ENCODE measurements around the gene CXCR2. TPM values are rescaled to one million over a fixed set of nuclear protein-coding genes. Genes with fewer than 3 reads are reported as not detected.

The CXCR2 gene
- total and polyA plus RNA-seq, 2 experiments from 2014 or later = 0.52 to 1.6 TPM

DNA sequence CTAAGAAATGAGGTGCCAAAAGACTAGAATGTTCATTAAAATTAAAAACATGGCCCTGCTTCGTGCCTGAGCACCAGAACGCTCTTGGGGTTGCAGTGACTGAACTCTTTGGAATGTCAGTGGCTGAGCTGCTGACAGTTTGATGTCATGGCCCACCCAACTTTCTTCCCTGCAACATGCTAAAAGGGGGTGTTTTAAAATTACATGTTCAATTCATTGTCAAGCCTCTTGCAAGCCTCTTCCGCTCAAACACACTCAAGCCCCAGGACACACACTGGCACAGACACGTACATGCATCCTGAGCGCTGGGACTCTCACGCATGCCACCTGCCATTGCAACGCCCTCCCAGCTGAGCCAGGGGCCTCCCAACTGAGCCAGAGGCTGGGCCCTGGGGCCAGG is 44.1 kb upstream of the CXCR2 start:
- no peak for ATAC-seq
- H3K27ac Mint-ChIP-seq = no peak overlapping the region

DNA sequence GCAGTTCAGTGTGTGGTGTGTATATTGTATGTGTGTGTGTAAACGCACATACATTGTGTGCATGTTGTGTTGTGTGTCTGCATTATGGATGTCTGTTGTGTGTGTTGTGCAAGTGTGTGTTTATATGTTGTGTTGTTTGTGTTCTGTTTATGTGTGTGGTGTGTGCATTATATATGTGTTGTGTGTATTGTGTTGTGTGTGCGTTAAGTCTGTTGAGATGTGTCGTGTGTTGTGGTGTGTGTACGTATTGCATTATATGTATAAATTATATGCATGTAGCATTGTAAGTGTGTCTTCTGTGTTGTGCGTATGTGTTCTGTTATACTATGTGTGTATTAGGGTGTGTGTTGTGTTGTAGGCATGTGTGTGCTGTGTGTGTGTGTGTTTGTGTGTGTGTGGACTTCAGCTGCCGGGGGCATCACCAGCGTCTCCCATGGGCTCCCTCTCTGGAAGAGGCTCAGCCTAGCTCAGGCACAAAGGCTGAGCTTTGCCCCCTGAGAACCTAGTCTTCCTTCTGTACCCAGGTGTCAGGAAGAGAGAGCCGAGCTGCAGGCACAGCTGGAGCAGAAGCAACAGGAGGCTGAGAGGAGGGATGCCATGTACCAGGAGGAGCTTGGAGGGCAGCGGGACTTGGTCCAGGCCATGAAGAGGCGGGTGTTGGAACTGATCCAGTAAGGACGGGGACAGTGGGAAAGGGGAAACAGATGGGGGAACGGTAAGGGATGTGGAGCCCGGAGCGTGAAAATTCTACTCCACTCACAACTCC is 43.1 kb upstream of the CXCR2 start:
- ATAC-seq (no peak), DNase-seq (ENCODE audit: low spot score) (no peak)
- Histone ChIP-seq H3K4me2 (no peak overlapping the region), H3K27ac (ENCODE audit: low read depth) (no peak overlapping the region), H3K4me3 (no peak overlapping the region), H3K79me2 (replicated peaks; ENCODE audit: insufficient read depth) (no peaks in the 10 kb centered on the region), H4K20me1 (replicated peaks; ENCODE audit: insufficient read depth) (no peaks in the 10 kb centered on the region), H3K36me3 (ENCODE audit: insufficient read depth) (no peaks in the 10 kb centered on the region), H2AFZ (no peak overlapping the region), H3F3A (replicated peaks; ENCODE audit: low read depth) (no peaks in the 10 kb centered on the region), H3K27me3 (ENCODE audit: insufficient read depth) (no peaks in the 10 kb centered on the region), H3K9me2 (ENCODE audit: insufficient read depth) (peaks cover 8% of the 10 kb centered on the region; the same call in 1 of the 2 replicates), H3K4me1 (ENCODE audit: insufficient read depth) (no peaks in the 10 kb centered on the region)
- H3K27me3 Mint-ChIP-seq (ENCODE audit: insufficient read depth, low read depth, poor library complexity) = peaks cover 6% of the 10 kb centered on the region
- no peaks in the 10 kb centered on the region for H3K4me1 Mint-ChIP-seq
- peaks cover 10% of the 10 kb centered on the region; the same call in 2 of the 3 replicates for H3K9me3 Mint-ChIP-seq
- H3K4me3 Mint-ChIP-seq = no peak overlapping the region
- TF ChIP-seq REST (IDR thresholded peaks at IDR 0.05; ENCODE audit: unreplicated experiment) (no peak), POLR2AphosphoS5 (IDR thresholded peaks at IDR 0.05; ENCODE audit: low read depth) (no peak), EZH2phosphoT487 (IDR thresholded peaks at IDR 0.05; ENCODE audit: unreplicated experiment) (no peak), ETS1 (IDR thresholded peaks at IDR 0.05) (no peak), ZNF114 (CRISPR knock-in tag; IDR thresholded peaks at IDR 0.05) (no peak), STAT1 (IDR thresholded peaks at IDR 0.05; ENCODE audit: unreplicated experiment) (no peak)
- H3K36me3 Mint-ChIP-seq (ENCODE audit: low read depth) = no peaks in the 10 kb centered on the region
- no peak overlapping the region for H3K27ac Mint-ChIP-seq

More for the DNA sequence above, 44.1 kb upstream of the CXCR2 start:
- H3F3A ChIP-seq (replicated peaks; ENCODE audit: low read depth) = no peaks in the 10 kb centered on the region
- H3K27ac ChIP-seq (ENCODE audit: low read depth) = no peak overlapping the region
- no peak for TF ChIP-seq EZH2phosphoT487 (IDR thresholded peaks at IDR 0.05; ENCODE audit: unreplicated experiment)
- no peak for TF ChIP-seq JUNB (IDR thresholded peaks at IDR 0.05; ENCODE audit: unreplicated experiment)
- no peak for TF ChIP-seq ZNF331 (CRISPR knock-in tag; IDR thresholded peaks at IDR 0.05; ENCODE audit: low read depth)
- TF ChIP-seq EZH2 (IDR thresholded peaks at IDR 0.05; ENCODE audit: low read depth, unreplicated experiment) = no peak
- TF ChIP-seq CTCF (conservative IDR thresholded peaks at IDR 0.05; ENCODE audit: low read depth in 2 of 2) = no peak
- Mint-ChIP-seq H3K4me3 (no peak overlapping the region), H3K4me1 (peaks cover 4% of the 10 kb centered on the region; the same call in 2 of the 3 replicates), H3K36me3 (ENCODE audit: low read depth) (no peaks in the 10 kb centered on the region; the same call in 2 of the 3 replicates), H3K27me3 (ENCODE audit: insufficient read depth, low read depth, poor library complexity) (peaks cover 8% of the 10 kb centered on the region), H3K9me3 (peaks cover 8% of the 10 kb centered on the region; the same call in 2 of the 3 replicates)
- no peak for DNase-seq (ENCODE audit: low spot score)
- no peaks in the 10 kb centered on the region for H4K20me1 ChIP-seq (replicated peaks; ENCODE audit: insufficient read depth)
- no peaks in the 10 kb centered on the region for H3K27me3 ChIP-seq (ENCODE audit: insufficient read depth)
- no peaks in the 10 kb centered on the region for H3K36me3 ChIP-seq (ENCODE audit: insufficient read depth)
- no peaks in the 10 kb centered on the region for H3K79me2 ChIP-seq (replicated peaks; ENCODE audit: insufficient read depth)
- no peak overlapping the region for H2AFZ ChIP-seq
- H3K9me2 ChIP-seq (ENCODE audit: insufficient read depth) = peaks cover 4% of the 10 kb centered on the region; the same call in 1 of the 2 replicates
- no peak overlapping the region for H3K4me2 ChIP-seq
- no peak overlapping the region for H3K4me3 ChIP-seq
- H3K4me1 ChIP-seq (ENCODE audit: insufficient read depth) = no peaks in the 10 kb centered on the region

Data from GM23338 (cell line).